ENCODE data around the gene PPP1R7. TPM values are rescaled to one million over a fixed set of nuclear protein-coding genes. Genes with fewer than 3 reads are reported as not detected.

PPP1R7 gene
- total RNA-seq, 4 donors from 2014 or later: 37.8 to 104 (median 44.4) TPM

GRCh38 chr2:241157841-241158545 is 7.7 kb downstream of the PPP1R7 start:
- Histone ChIP-seq H3K9me3 (no peaks in the 10 kb centered on the region), H3K36me3 (peaks cover 61% of the 10 kb centered on the region)
- WGBS: 95% methylated on average over 9 of the region's 9 CpGs

GRCh38 chr2:241158546-241158900 is 8.3 kb downstream of the PPP1R7 start:
- peaks cover 61% of the 10 kb centered on the region for H3K36me3 ChIP-seq
- no peak overlapping the region for H3K4me3 ChIP-seq
- DNase-seq (ENCODE audit: low spot score in 2 of 2): no peak
- H3K9me3 ChIP-seq: no peaks in the 10 kb centered on the region
- no peaks in the 10 kb centered on the region for H3K27me3 ChIP-seq
- TF ChIP-seq POLR2A (IDR thresholded peaks at IDR 0.05) (no peak), EP300 (IDR thresholded peaks at IDR 0.05) (no peak), CTCF (IDR thresholded peaks at IDR 0.05) (no peak), POLR2AphosphoS5 (IDR thresholded peaks at IDR 0.05) (no peak)
- 100% methylated on average over 6 of the region's 8 CpGs for WGBS
- no peak overlapping the region for H3K27ac ChIP-seq
- peaks cover 12% of the 10 kb centered on the region for H3K4me1 ChIP-seq

More at GRCh38 chr2:241157841-241158545, 7.7 kb downstream of the PPP1R7 start:
- no peaks in the 10 kb centered on the region for H3K27me3 ChIP-seq
- H3K27ac ChIP-seq: no peak overlapping the region
- TF ChIP-seq POLR2AphosphoS5 (IDR thresholded peaks at IDR 0.05) (no peak), EP300 (IDR thresholded peaks at IDR 0.05) (no peak), POLR2A (IDR thresholded peaks at IDR 0.05) (no peak), CTCF (IDR thresholded peaks at IDR 0.05) (no peak)
- H3K4me1 ChIP-seq: peaks cover 12% of the 10 kb centered on the region
- no peak overlapping the region for H3K4me3 ChIP-seq
- DNase-seq (ENCODE audit: low spot score in 2 of 2): no peak

- DNase-seq (ENCODE audit: low spot score in 2 of 2): no peak
- 91% methylated on average over 5 of the region's 5 CpGs for WGBS
- Histone ChIP-seq H3K4me1 (peaks cover 12% of the 10 kb centered on the region), H3K9me3 (no peaks in the 10 kb centered on the region), H3K36me3 (peaks cover 66% of the 10 kb centered on the region), H3K27me3 (no peaks in the 10 kb centered on the region), H3K4me3 (no peak overlapping the region), H3K27ac (no peak overlapping the region)
- TF ChIP-seq EP300 (IDR thresholded peaks at IDR 0.05) (no peak), CTCF (IDR thresholded peaks at IDR 0.05) (no peak), POLR2A (IDR thresholded peaks at IDR 0.05) (no peak), POLR2AphosphoS5 (IDR thresholded peaks at IDR 0.05) (no peak)
Measured at GRCh38 chr2:241159116-241159515, 8.8 kb downstream of the PPP1R7 start.

GRCh38 chr2:241160318-241160717 is 10.1 kb downstream of the PPP1R7 start:
- peaks cover 67% of the 10 kb centered on the region for H3K36me3 ChIP-seq

More at GRCh38 chr2:241160318-241160717, 10.1 kb downstream of the PPP1R7 start:
- TF ChIP-seq POLR2A (IDR thresholded peaks at IDR 0.05): no peak
- no peak for TF ChIP-seq EP300 (IDR thresholded peaks at IDR 0.05)
- TF ChIP-seq POLR2AphosphoS5 (IDR thresholded peaks at IDR 0.05): no peak
- no peak for TF ChIP-seq CTCF (IDR thresholded peaks at IDR 0.05)
- no peak for DNase-seq (ENCODE audit: low spot score in 2 of 2)
- no peaks in the 10 kb centered on the region for H3K9me3 ChIP-seq
- H3K27ac ChIP-seq: no peak overlapping the region
- WGBS: 95% methylated on average over 7 of the region's 7 CpGs
- H3K4me1 ChIP-seq: peaks cover 12% of the 10 kb centered on the region
- no peaks in the 10 kb centered on the region for H3K27me3 ChIP-seq
- no peak overlapping the region for H3K4me3 ChIP-seq
